Myocyte (in vitro differentiated cells): ENCODE results near the gene ROR2. TPM values are rescaled to one million over a fixed set of nuclear protein-coding genes. Genes with fewer than 3 reads are reported as not detected.
"Not testable (repeated sequence)": the region's sequence is repeated elsewhere in the genome, so short reads cannot be mapped to it uniquely, and the experiment has no call there.

Experiments used
- DNase-seq: peaks from one replicate; pipeline ENCODE4 v3.0.0-alpha.2; 2012; ENCODE audit warnings: low read depth
- total RNA-seq: library from RNA; depleted of rRNA; stranded (reverse); fragments of >200 nt; gene quantifications from 2 replicates; pipeline ENCODE4 v1.2.3, GENCODE V29; 2014

ROR2 gene
- total RNA-seq, 1 donor from 2014 or later = 0.05 TPM

DNA sequence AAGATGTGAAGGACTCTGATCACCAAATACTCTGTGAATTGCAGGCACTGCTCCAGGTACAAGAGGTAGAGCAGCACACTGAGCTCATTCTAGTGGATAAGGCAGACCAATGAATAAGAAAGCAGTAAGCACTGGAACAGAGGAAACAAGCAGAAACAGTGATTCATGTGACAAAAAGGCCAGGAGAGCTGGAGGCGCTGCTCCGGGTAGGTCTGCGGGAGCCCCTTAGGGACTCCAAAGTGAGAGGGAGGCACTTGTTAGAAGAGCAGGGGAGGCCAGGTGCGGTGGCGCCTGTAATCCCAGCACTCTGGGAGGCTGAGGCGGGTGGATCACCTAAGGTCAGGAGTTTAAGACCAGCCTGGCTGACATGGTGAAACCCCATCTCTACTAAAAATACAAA lies 294.8 kb downstream of the ROR2 start:
- DNase-seq = no peak

DNA sequence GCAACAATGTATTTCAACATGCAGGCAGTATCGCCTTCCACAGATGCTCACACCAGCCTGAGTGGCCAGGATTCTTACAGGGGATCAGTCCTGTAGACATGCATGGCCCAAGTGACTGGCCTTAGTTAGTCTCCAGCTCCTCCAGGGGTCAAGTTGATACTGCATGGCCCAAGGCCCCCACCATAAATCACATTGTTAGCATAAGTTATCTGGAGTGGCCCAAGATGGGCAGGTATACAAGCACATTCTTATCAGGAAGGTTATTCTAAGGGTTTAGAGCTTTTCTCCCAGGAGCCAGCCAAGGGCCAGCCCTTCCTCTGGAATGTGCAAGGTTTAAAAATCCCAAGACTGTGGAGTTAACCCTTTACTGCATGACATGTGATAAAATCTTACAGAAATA lies 295.5 kb downstream of the ROR2 start:
- DNase-seq = no peak

DNA sequence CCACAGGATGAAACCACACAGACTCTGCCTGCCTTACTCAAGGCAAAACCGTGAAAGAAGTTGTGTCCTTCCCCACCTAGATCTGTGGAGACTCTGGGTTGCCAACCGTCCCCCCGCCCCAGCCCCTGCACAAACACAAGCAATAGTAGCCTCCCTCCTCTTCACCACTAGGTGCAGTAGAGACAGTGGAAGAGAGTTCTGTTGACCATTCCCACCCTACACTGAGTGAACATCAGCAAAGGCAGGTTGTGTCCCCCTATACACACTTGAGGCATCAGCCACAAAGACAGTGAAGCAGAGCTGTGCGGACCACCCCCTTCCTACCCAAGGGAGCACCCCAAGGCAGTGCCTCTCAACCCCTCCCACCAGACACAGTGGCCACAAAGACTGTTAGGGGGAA lies 302.7 kb downstream of the ROR2 start:
- no peak for DNase-seq

DNA sequence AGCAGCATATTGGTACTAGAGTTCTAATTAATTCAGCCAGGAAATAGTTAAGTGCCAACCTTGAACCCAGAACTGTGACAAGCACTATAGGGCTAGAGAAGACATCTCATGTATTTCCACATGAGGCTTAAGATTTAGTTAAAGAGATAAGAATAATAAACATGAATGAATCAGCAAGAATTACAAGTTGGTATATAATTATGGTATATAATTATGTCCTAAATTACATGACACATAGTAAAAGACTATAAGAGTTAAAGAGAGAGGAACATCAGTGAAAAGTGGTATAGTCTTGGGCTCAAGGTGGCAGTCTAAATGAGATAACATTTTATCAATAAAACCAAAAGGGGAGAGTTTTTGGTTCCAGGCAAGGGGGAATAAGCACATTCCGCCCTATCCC lies 303.3 kb downstream of the ROR2 start:
- DNase-seq = no peak

DNA sequence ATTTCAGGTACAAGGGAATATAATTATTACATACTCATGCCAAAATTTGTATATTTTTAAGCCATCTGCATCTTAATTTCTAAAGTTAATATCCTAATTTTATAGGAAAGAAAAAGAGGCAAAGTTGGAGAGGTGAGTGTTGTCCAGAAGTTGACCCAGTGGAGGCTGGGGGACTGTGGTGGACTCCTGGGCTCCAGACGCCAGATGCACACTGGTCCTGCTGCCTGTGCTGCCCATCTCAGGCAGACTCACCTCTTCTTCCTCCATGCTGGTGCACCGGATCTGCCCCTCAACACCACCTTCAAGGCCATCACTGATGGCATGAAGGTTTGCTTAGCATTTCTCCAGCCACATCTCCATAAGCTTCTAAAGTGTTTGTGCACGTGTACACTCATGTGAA lies 305.6 kb downstream of the ROR2 start:
- no peak for DNase-seq

DNA sequence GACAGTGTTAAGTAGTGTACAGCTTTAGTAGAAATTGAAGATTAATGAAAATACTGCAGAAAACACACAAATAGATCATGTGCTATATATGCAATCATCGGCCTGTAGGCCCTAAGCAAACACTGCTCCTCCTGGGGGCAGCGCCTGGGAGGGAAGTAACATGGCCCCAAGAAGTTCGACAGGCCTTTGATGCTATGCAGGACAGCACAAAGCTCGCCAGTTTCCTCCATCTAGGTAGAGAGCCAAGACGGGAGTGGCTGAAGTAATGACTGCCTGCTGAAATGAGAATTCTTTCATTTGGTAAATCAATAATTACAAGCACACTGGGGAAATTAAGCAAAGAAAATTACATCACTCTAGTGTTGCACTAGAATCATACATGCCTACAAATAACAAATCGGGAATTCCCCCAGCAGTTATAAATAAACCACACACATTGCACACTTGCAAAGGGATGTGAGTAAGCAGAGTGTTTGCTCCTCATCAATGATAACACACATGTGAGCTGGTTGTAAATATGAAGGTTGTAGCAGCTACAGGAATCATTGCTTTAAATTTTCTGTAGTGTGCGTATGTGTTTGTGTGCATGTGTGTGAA lies 306.4 kb downstream of the ROR2 start:
- no peak for DNase-seq

DNA sequence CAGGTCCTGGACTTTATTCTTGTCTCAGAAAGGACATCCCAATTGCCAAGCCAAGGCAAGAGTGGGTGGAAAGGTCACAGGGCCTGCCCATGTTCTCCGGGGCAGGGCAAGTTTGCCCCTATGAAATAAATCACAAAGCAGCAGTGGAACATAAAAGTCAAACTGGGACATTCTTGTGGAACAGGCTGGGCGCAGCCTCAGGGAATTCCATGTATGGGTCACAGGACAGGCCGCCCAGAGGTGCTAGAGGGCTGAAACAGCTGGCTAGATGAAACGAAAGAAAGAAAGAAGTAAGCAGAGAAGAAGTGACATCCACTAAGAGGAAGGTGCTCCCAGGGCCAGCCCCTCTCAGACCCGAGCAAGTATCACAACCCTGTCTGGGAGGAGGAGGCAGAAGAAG lies 307.3 kb downstream of the ROR2 start:
- DNase-seq = no peak

DNA sequence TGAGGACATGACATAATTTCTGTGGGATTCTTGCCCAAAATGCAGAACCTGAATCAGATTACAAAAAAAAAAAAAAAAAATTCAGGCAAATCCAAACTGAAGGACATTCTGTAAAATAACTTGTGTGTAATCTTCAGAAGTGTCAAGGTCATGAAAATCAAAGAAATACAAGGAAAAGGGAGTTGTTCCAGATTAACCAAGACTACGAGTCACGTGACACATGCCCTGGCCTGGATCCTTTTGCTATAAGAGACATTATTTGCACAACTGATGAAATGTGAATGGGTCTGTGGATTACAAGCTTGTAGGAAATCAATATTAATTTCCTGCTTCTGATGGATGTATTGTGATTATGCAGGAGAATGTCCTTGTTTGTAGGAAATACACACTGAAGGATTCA lies 309.6 kb downstream of the ROR2 start:
- no peak for DNase-seq

DNA sequence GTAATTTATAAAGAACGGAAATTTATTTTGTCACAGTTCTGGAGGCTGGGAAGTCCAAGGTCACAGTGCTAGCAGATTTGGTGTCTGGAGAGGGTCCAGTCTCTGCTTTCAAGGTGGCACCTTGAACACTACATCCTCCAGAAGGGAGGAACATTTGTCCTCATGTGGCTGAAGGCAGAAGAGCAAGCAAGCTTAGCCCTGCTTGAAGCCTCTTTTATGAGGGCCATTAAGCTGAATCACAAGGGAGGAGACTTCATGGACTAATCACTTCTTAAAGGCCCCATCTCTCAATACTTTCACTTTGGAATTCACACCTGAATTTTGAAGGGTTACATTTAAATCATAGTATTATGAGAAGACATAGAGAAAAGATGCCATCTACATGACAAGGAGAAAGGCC lies 311.0 kb downstream of the ROR2 start:
- DNase-seq = no peak

DNA sequence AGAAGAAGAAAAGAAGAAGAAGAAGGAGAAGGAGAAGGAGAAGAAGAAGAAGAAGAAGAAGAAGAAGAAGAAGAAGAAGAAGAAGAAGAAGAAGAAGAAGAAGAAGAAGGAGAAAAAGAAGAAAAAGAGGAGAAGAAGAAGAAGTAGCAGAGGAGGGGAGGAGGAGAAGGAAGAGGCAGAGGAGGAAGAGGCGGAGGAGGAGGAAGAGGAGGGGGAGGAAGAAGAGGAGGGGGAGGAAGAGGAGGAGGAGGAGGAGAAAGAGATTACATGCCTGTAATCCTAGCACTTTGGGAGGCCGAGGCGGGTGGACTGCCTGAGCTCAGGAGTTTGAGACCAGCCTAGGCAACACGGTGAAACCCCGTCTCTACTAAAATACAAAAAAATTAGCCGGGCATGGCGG lies 315.2 kb downstream of the ROR2 start:
- DNase-seq = not testable (repeated sequence)

DNA sequence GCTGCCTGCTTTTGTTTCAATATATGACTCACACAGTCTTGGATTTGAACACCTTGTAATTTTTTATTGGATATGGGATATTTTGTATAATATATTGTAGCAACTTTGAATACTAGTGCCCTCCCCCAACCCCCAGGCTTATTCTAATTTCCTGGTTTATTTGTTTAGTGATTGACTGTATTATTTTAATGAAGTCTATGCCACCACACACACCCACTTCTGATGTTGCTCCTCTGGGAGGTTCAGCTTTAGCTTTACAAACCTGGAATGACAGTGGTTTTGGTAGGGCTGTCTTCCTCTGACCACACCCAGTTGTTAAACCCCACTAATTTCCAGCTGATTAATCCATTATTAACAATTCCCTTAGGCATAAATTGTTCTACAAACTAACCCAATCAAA lies 320.3 kb downstream of the ROR2 start:
- no peak for DNase-seq

DNA sequence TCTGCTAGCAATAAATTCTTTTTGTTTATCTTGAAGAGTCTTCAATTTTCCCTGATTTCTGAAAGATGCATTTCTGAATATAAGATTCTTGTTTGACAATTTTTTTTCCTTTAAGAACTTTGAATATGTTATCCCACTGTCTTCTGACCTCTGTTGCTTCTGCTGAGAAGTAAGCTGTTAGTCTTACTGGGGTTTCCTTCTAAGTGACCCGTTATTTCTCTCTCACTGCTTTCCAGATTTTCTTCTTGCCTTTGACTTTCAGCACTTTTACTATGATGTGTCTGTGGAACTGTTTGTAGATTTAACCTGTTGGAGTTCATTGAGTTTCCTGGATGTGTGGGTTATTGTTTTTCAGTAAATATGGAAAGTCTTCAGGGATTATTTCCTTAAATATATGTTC lies 321.1 kb downstream of the ROR2 start:
- no peak for DNase-seq

DNA sequence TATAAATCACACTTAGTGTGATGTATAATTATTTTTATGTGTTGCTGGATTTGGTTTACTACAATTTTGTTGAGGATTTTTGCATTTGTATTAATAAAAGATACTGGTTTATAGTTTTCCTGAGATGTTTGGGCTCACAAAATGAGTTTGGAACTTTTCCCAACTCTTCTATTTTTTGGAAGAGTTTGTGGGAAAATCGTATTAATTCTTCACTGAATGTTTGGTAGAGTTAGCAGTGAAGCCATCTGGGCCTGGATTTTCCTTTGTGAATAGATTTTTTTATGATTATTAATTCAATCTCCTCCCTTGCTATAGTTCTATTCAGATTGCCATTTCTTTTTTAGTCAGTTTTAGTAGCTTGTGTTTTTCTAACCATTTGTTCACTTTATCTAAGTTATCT lies 324.7 kb downstream of the ROR2 start:
- DNase-seq = no peak

DNA sequence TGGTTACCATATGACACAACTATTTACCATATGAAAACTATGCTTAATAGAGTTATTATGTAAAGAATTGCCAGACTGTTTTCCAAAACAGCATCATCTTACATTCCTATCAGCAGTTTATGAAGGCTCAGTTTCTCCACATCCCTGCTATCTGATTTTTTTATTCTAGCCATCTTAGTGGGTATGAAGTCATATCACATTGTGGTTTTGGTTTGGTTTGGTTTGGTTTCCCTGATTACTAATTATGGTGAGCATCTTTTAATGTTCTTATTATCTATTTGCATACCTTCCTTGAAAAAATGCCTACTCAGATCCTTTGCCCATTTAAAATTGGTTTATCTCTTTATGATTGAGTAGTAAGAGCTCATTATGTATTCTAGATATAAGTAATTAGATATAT lies 327.0 kb downstream of the ROR2 start:
- DNase-seq = no peak

DNA sequence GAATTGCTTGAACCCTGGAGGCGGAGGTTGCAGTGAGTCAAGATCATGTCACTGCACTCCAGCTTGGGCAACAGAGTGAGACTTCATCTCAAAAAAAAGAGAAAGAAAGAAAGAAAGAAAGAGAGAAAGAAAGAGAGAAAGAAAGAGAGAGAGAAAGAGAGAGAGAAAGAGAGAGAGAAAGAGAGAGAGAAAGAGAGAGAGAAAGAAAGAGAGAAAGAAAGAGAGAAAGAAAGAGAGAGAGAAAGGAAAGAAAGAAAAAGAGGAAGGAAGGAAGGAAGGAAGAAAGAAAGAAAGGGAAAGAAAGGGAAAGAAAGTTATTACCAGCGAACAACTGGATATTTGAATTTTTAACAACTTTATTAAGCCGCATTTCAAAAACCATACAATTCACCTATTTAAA lies 327.9 kb downstream of the ROR2 start:
- DNase-seq = not testable (repeated sequence)

DNA sequence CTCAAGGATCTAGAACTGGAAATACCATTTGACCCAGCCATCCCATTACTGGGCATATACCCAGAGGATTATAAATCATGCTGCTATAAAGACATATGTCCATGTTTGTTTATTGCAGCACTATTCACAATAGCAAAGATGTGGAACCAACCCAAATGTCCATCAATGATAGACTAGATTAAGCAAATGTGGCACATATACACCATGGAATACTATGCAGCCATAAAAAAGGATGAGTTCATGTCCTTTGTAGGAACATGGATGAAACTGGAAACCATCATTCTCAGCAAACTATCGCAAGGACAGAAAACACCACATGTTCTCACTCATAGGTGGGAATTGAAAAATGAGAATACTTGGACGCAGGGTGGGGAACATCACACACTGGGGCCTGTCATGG lies 336.0 kb downstream of the ROR2 start:
- DNase-seq = not testable (repeated sequence)

DNA sequence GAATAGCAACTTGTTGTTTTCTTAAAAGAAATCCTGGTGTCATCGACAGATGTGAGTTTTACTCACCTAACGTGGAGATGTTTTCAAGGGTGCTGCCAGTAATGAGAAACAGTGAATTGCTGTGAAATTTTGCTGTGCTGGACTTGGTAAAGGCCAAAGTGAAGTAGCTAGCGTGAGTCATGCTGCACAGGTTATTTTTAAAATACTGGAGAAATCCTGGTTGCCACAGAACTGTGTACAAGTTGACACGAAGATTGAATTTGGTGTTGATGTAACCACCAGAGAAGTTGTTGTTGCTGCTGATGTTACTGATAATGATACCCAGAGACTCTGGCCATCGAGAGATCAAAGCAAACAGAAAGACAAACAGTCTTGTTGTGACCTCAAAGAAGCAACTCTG lies 338.4 kb downstream of the ROR2 start:
- no peak for DNase-seq

DNA sequence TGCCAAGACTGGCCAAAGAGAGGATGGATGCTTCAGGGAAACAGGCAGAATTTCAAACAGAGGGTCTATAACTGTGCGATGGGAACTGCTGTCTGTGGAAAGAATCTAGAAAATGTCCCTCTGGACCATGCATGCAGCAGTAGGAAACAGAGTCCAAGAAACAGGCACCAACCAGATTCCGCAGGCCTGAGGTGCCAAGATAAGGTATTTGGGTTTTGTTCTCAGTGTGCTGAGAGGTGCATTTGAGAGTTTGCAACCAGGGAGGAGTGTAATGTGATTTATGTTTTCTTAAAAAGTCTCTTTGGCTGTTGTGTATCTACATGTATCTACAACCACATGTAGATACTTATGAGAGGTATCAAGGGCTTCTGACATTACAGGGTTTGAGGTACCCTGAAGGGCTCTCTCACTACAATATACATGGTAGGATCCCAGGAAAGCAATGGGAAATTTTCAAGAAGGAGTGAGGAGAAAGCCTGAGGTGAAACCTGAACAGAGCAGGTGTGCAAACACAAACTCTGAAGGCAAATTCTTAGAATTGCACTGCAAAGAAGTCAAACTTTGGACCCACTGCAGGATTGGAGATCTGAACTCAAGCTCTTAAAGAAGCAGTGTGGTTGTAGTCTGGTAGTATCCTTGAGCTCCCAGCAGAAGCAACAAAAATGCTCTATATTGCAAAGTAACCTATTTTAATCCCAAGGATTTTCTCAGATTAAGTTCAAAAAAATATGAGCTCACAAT lies 343.6 kb downstream of the ROR2 start:
- DNase-seq = no peak

DNA sequence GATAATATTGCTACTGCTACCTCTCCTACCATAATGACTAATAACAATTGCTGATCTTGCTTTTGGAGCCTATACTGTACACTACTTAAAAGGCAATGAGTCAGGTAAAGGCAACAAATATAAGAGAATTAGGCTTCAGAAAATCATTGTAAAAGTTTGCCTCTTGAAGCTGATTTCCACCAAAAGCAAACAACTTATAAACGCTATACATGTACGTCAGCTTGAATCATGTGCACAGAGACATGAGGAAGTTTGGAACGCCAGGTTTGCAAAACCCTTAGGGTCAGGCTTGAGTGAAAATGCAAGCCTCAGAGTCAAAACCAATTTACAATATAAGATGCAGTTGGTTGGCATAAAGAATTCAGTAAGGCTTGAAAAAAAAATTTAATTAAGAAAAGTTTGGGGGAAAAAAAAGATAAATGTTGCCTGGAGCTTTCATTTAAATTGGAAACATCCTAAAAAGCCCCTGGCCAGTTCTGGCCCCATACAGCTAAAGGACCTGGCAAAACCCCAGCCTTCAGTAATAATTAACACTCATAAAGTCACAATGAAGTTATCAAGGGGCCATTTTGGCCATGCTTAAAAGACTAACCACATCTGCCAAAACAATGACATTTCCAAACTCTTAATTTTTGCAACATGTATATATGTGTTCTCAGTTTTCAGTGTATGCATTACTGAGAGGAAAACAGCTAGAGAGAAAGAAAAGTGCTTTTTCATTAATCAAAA lies 345.4 kb downstream of the ROR2 start:
- no peak for DNase-seq

DNA sequence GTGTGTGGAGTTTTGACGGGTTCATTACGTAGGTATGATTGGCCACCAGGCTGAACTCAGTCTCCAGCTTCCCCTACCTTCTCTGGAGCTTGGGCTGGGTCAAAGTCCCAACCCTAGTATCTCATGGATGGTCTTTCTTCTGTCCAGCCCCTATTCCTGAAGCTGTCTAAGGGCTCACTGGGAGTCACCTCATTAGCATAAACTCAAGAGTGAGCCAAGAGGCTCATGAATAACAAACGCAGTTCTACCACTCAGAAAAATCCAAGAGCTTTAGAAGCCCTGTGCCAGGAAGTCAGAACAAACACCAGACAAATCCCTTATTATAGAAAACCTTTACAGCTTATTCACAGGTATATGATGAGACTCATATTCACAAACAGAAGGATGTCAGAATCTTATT lies 346.1 kb downstream of the ROR2 start:
- no peak for DNase-seq

DNA sequence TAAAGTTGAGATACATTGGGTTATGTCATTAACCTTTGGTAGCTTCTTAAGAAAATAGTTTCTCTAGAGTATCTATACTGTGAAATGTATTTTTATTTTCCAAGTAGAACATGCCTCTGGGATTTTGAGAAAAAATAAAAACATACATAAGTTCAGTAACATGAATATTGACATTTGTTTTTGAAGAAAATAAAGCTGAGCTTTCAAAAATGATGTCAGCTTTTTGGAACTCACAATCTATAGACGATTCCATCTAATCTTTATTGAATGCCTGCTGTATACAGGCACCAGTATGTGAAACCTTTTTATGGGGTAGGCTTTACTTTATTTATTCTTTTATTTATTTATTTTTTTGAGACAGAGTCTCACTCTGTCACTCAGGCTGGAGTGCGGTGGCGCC lies 350.5 kb downstream of the ROR2 start:
- DNase-seq = no peak

DNA sequence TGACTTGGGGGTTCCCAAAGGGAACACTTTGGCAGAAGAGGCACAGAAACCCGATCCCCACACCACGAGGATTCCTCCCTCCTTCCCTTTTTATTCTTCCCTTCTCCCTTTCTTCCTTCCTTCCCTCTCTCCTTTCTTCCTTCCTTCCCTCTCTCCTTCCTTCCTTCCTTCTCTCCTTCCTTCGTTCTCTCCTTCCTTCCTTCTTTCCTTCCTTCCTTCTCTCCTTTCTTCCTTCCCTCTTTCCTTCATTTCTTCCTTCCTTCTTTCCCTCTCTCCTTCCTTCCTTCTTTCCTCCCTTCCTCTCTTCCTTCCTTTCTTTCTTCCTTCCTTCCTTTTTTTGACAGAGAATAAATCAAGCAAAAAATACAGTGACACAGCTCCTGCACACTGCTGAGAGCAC lies 358.4 kb downstream of the ROR2 start:
- no peak for DNase-seq

DNA sequence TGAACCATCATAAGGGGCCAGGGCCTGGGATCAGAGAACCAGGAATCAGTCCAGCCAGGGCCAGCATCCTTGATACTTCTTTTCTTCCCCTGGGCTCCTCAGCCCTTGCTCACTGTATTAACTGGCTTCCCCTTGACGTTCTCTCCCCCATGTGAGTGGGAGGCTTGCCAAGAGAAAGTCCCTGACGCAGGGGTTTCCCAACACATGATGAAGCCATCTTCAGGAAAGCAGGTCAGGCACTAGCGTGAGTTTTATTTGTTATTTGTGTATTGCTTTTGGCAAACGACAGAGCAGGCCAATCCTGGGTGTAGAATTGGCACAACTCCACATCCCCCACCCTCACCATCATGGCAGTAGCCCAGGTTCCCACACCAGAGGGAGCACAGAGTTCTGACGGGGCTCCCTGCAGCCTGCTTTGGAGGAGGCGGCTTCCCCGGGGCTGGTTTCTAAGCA lies 360.9 kb downstream of the ROR2 start:
- peak; percentile 4 for DNase-seq
